GM12878 (cell line): ENCODE data around the gene MIEN1. TPM values are rescaled to one million over a fixed set of nuclear protein-coding genes. Genes with fewer than 3 reads are reported as not detected.
A peak's percentile ranks its signal among the peaks of the same experiment; 100 is the strongest.

Experiments
- ATAC-seq: fragments of 200-7000 bp; cut with Tn5 transposase; 3 replicates; pipeline ENCODE4 v1.9.1; 2020; ENCODE audit warnings: mild to moderate bottlenecking, moderate library complexity
- BruUV-seq: library from RNA; stranded (reverse); fragments of 400-500 nt; replicated peaks from 2 replicates; lab custom pipeline; 2021; lab: Mats Ljungman, UMichigan
- CTCF ChIA-PET: fragments of 300-600 bp; sonication (Branson Sonifier 250); formaldehyde crosslinking; extraction: SDS; loops from one replicate; lab custom pipeline; 2021; ENCODE audit warnings: inconsistent platforms; lab: Yijun Ruan, JAX
- POLR2A ChIA-PET: fragments of 350-600 bp; formaldehyde crosslinking; extraction: SDS; loops from one replicate; lab custom pipeline; 2021; ENCODE audit warnings: inconsistent platforms; lab: Charles Lee
- RAD21 ChIA-PET: fragments of 300-600 bp; sonication (Branson Sonifier 250); formaldehyde crosslinking; loops from one replicate; lab custom pipeline; 2023; ENCODE audit warnings: antibody characterized with exemption; ENCODE audit not compliant: unreplicated experiment; lab: Charles Lee
- SMC1A ChIA-PET: fragments of 300-600 bp; sonication (Branson Sonifier 250); formaldehyde crosslinking; loops from one replicate; lab custom pipeline; 2023; ENCODE audit not compliant: unreplicated experiment, uncharacterized antibody; lab: Charles Lee
- DNase-seq: peaks from one replicate; pipeline ENCODE4 v3.0.0-alpha.2; 2011; ENCODE audit warnings: low read depth, low spot score
- FAIRE-seq: peaks from 3 replicates; lab custom pipeline; 2011; peaks lifted over from hg19 to GRCh38; lab: Jason Lieb, UNC
- H2AFZ ChIP-seq: 2 replicates; pipeline ENCODE4 v1.6.0; 2011; ENCODE audit warnings: low read depth, low read length, control low read depth; ENCODE audit not compliant: control insufficient read depth
- H3K27ac ChIP-seq: 2 replicates; pipeline ENCODE4 v1.5.1; 2011; ENCODE audit warnings: control low read depth; ENCODE audit not compliant: control insufficient read depth, insufficient read depth
- H3K27me3 ChIP-seq, 2 experiments: replicated peaks in 1 of 2; 2 replicates each; pipeline versions ENCODE4 v1.6.0 to v1.6.1; 2011; ENCODE audit warnings: low read length in 1 of 2; ENCODE audit not compliant: control insufficient read depth in 2 of 2, insufficient read depth in 2 of 2
- H3K36me3 ChIP-seq, 2 experiments: 2 replicates each; pipeline ENCODE4 v1.5.1; 2011; ENCODE audit warnings: low read length in 1 of 2; ENCODE audit not compliant: control insufficient read depth in 2 of 2, insufficient read depth in 2 of 2
- H3K4me1 ChIP-seq: 2 replicates; pipeline ENCODE4 v1.6.1; 2011; ENCODE audit warnings: mild to moderate bottlenecking, low read length, moderate library complexity, mixed read lengths; ENCODE audit not compliant: control insufficient read depth, insufficient read depth
- H3K4me2 ChIP-seq: 2 replicates; pipeline ENCODE4 v1.6.0; 2011; ENCODE audit warnings: control low read depth; ENCODE audit not compliant: control insufficient read depth, insufficient read depth
- H3K4me3 ChIP-seq: fragments of 200-600 bp; sonication (generic); 2 replicates; pipeline ENCODE4 v1.5.1; 2016
- H3K79me2 ChIP-seq: 2 replicates; pipeline ENCODE4 v1.6.0; 2011; ENCODE audit warnings: low read length; ENCODE audit not compliant: control insufficient read depth, insufficient read depth
- H3K9ac ChIP-seq: 2 replicates; pipeline ENCODE4 v1.8.0; 2011; ENCODE audit warnings: low read length, control low read depth, mixed read lengths; ENCODE audit not compliant: control insufficient read depth, insufficient read depth
- H3K9me3 ChIP-seq: replicated peaks from 3 replicates; pipeline ENCODE4 v1.5.1; 2011; ENCODE audit warnings: mild to moderate bottlenecking, low read length; ENCODE audit not compliant: control insufficient read depth, insufficient read depth
- H4K20me1 ChIP-seq: 2 replicates; pipeline ENCODE4 v1.6.0; 2011; ENCODE audit not compliant: control insufficient read depth, insufficient read depth
- BHLHE40 ChIP-seq, 2 experiments: fragments of 450-650 bp in 1 of 2; IDR thresholded peaks; 2 replicates each; pipeline ENCODE4 v1.6.1; 2011 to 2017; ENCODE audit warnings: low read depth in 2 of 2, borderline replicate concordance in 1 of 2, improper control_type of control experiment in 1 of 2, low read length in 1 of 2, mild to moderate bottlenecking in 1 of 2
- MEF2A ChIP-seq: IDR thresholded peaks from 2 replicates; pipeline ENCODE4 v1.6.1; 2011; ENCODE audit warnings: low read depth, mild to moderate bottlenecking, low read length, moderate library complexity; ENCODE audit not compliant: insufficient read depth
- MXI1 ChIP-seq: fragments of 150-350 bp; IDR thresholded peaks from 2 replicates; pipeline ENCODE4 v1.6.1; 2011; ENCODE audit warnings: low read depth, mild to moderate bottlenecking, inconsistent platforms, low read length, improper control_type of control experiment
- NBN ChIP-seq: fragments of 450-650 bp; IDR thresholded peaks from 2 replicates; pipeline ENCODE4 v1.6.1; 2016
- NFXL1 ChIP-seq: fragments of 450-650 bp; IDR thresholded peaks from 2 replicates; pipeline ENCODE4 v1.6.1; 2017; ENCODE audit warnings: antibody characterized with exemption, mild to moderate bottlenecking, borderline replicate concordance
- TAF1 ChIP-seq: IDR thresholded peaks from 2 replicates; pipeline ENCODE4 v1.6.1; 2011; ENCODE audit warnings: mild to moderate bottlenecking, low read depth, low read length, borderline replicate concordance
- ZNF384 ChIP-seq: IDR thresholded peaks from 2 replicates; pipeline ENCODE4 v1.6.1; 2012; ENCODE audit warnings: low read depth, mild to moderate bottlenecking, low read length, improper control_type of control experiment, borderline replicate concordance
- WGBS: methylation state at CpG from one replicate; pipeline ENCODE4 v1.1.6; 2016; ENCODE audit warnings: low lambda C conversion rate; ENCODE audit not compliant: insufficient replicate concordance, insufficient coverage; ENCODE audit errors: missing lambda C conversion rate; 5-methylcytosine and 5-hydroxymethylcytosine counted together
- in situ Hi-C: fragments of 300-500 bp; cut with MboI; formaldehyde crosslinking; loops from 9 replicates; pipeline ENCODE4 v1.14.3; 2018; ENCODE audit warnings: mixed read lengths
- intact Hi-C: fragments of 100-400 bp; cut with micrococcal nuclease; formaldehyde crosslinking; loops from one replicate; pipeline ENCODE4 v1.14.2; 2022; ENCODE audit not compliant: unreplicated experiment
- polyA plus RNA-seq, 11 experiments: library from polyadenylated mRNA; depleted of rRNA in 4 of 11; unstranded in 6 of 11; stranded (reverse) in 5 of 11; fragments of >200 nt; fragmentation: Nextera tagmentation in 4 of 11; fragmentation: Illumina TruSeq in 1 of 11; extraction: Ambion mirVana in 4 of 11; extraction: Trizol in 1 of 11; gene quantifications; 1 replicate in 1 of 11; 2 replicates in 10 of 11; pipeline versions ENCODE4 v1.2.1 to v1.2.3, GENCODE V29; 2011 to 2016; ENCODE audit warnings: inconsistent platforms in 2 of 11, missing spikeins in 2 of 11, low read depth in 1 of 11
- total RNA-seq, 4 experiments: library from RNA; depleted of rRNA in 3 of 4; stranded (reverse); fragments of >200 nt in 3 of 4; fragmentation: Illumina TruSeq in 1 of 4; extraction: Trizol in 1 of 4; gene quantifications; 2 replicates each; pipeline versions ENCODE4 v1.2.1 to v1.2.3, GENCODE V29; 2013 to 2021
- TF ChIP-seq, protein P1 (sequence below): fragments of 450-650 bp; IDR thresholded peaks from 2 replicates; pipeline ENCODE4 v1.6.1; 2016; ENCODE audit warnings: mild to moderate bottlenecking
- TF ChIP-seq, protein P2 (sequence below): IDR thresholded peaks from 2 replicates; pipeline ENCODE4 v1.6.1; 2012; ENCODE audit warnings: low read length, inconsistent platforms
- TF ChIP-seq, protein P3 (sequence below): fragments of 450-650 bp; IDR thresholded peaks from 2 replicates; pipeline ENCODE4 v1.6.1; 2017; ENCODE audit warnings: antibody characterized with exemption, mild to moderate bottlenecking, moderate library complexity

The MIEN1 gene
- total and polyA plus RNA-seq, 10 of the 15 experiments (the other 5 are each of a cell fraction or from before 2014, with no cell fraction given) = 24.9 to 89.1 (median 47.7) TPM

DNA sequence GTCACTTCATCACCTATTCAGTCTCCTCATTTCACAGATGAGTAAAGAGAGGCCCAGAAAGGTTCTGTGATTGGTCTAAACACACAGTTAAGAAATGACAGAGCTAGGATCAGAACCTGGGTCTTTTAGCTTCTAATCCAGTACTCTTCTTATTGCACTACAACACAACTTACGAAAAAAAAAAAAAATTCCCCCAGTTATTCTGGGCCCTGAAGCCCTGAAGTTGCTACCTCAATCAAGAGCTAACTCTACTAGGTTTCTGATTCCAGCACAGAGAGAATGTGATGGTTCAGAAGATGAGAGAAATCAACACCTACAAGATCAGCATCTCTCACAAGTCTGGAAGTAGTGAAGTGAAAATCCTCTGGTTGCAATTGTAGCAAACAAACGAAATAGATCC is 44.7 kb upstream of the MIEN1 start:
- Histone ChIP-seq H3K36me3 (peaks cover 4 to 23% of the 10 kb centered on the region in 2 experiments), H3K9ac (peak overlapping the region; percentile 74), H3K4me2 (peak overlapping the region; percentile 97), H3K27me3 (no peaks in the 10 kb centered on the region), H3K4me3 (peak overlapping the region; percentile 79), H3K4me1 (peaks cover 64% of the 10 kb centered on the region), H3K9me3 (no peaks in the 10 kb centered on the region; the same call in 2 of the 3 replicates), H2AFZ (no peak overlapping the region), H3K79me2 (peaks cover 89% of the 10 kb centered on the region), H4K20me1 (no peaks in the 10 kb centered on the region), H3K27ac (peak overlapping the region; percentile 95)
- RAD21 ChIA-PET = interaction anchor here (1.1 to 3.9 kb wide), 11 partner anchors 11 to 153 kb away, joined by 3 to 64 read pairs (median 7); partner anchors contain the start of gene IKZF3
- 3% methylated on average over 2 of the region's 2 CpGs for WGBS
- BruUV-seq = no TSS peak
- POLR2A ChIA-PET = interaction anchor here (0.5 to 4.9 kb wide), 13 partner anchors 11 to 768 kb away, joined by 3 to 81 read pairs (median 3); partner anchors contain the start of genes GSDMA and IKZF3
- in situ Hi-C loops (no loop called here), intact Hi-C loops (loop anchor here (5.0 kb wide), 1 partner anchor 87 kb away; the partner anchor contains the start of gene IKZF3)
- FAIRE-seq (no peak), DNase-seq (peak; percentile 66), ATAC-seq (peak; percentile 58)
- CTCF ChIA-PET = interaction anchor here (0.7 to 3.8 kb wide), 10 partner anchors 12 to 657 kb away, joined by 3 to 30 read pairs (median 5); partner anchors contain the start of gene PSMD3
- TF ChIP-seq NBN (0 out of 2 replicates have a peak, but pooled peaks have one; percentile 47), MXI1 (0 out of 2 replicates have a peak, but pooled peaks have one; percentile 30), BHLHE40 (IDR thresholded peaks at IDR 0.05; ENCODE audit: borderline replicate concordance in 1 of 2, low read depth in 2 of 2, low read length in 1 of 2) (0 out of 4 replicates have a peak, but pooled peaks of 1 of the 2 experiments have one; percentile 28), MEF2A (0 out of 2 replicates have a peak, but pooled peaks have one; percentile 58), TAF1 (0 out of 2 replicates have a peak, but pooled peaks have one; percentile 49), NFXL1 (no peak), ZNF384 (0 out of 2 replicates have a peak, but pooled peaks have one; percentile 39)
- TF ChIP-seq, protein P1, sequence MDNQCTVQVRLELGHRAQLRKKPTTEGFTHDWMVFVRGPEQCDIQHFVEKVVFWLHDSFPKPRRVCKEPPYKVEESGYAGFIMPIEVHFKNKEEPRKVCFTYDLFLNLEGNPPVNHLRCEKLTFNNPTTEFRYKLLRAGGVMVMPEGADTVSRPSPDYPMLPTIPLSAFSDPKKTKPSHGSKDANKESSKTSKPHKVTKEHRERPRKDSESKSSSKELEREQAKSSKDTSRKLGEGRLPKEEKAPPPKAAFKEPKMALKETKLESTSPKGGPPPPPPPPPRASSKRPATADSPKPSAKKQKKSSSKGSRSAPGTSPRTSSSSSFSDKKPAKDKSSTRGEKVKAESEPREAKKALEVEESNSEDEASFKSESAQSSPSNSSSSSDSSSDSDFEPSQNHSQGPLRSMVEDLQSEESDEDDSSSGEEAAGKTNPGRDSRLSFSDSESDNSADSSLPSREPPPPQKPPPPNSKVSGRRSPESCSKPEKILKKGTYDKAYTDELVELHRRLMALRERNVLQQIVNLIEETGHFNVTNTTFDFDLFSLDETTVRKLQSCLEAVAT = no peak
- TF ChIP-seq, protein P2, sequence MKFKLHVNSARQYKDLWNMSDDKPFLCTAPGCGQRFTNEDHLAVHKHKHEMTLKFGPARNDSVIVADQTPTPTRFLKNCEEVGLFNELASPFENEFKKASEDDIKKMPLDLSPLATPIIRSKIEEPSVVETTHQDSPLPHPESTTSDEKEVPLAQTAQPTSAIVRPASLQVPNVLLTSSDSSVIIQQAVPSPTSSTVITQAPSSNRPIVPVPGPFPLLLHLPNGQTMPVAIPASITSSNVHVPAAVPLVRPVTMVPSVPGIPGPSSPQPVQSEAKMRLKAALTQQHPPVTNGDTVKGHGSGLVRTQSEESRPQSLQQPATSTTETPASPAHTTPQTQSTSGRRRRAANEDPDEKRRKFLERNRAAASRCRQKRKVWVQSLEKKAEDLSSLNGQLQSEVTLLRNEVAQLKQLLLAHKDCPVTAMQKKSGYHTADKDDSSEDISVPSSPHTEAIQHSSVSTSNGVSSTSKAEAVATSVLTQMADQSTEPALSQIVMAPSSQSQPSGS = 0 out of 2 replicates have a peak, but pooled peaks have one; percentile 25
- TF ChIP-seq, protein P3, sequence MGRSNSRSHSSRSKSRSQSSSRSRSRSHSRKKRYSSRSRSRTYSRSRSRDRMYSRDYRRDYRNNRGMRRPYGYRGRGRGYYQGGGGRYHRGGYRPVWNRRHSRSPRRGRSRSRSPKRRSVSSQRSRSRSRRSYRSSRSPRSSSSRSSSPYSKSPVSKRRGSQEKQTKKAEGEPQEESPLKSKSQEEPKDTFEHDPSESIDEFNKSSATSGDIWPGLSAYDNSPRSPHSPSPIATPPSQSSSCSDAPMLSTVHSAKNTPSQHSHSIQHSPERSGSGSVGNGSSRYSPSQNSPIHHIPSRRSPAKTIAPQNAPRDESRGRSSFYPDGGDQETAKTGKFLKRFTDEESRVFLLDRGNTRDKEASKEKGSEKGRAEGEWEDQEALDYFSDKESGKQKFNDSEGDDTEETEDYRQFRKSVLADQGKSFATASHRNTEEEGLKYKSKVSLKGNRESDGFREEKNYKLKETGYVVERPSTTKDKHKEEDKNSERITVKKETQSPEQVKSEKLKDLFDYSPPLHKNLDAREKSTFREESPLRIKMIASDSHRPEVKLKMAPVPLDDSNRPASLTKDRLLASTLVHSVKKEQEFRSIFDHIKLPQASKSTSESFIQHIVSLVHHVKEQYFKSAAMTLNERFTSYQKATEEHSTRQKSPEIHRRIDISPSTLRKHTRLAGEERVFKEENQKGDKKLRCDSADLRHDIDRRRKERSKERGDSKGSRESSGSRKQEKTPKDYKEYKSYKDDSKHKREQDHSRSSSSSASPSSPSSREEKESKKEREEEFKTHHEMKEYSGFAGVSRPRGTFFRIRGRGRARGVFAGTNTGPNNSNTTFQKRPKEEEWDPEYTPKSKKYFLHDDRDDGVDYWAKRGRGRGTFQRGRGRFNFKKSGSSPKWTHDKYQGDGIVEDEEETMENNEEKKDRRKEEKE = no peak
- SMC1A ChIA-PET = interaction anchor here (0.6 to 4.9 kb wide), 17 partner anchors 8 to 140 kb away, joined by 3 to 60 read pairs (median 5); no protein-coding TSS in a partner anchor
